OCI-LY7 (cell line): ENCODE results near the gene MTUS2. TPM values are rescaled to one million over a fixed set of nuclear protein-coding genes. Genes with fewer than 3 reads are reported as not detected.
"Not testable (repeated sequence)": the region's sequence is repeated elsewhere in the genome, so short reads cannot be mapped to it uniquely, and the experiment has no call there.

Experiments used
- BruUV-seq: library from RNA; stranded (reverse); fragments of 400-500 nt; replicated peaks from 2 replicates; lab custom pipeline; 2021; lab: Mats Ljungman, UMichigan
- CTCF ChIA-PET: fragments of 300-600 bp; sonication (Branson Sonifier 250); formaldehyde crosslinking; loops from one replicate; lab custom pipeline; 2022; ENCODE audit warnings: antibody characterized with exemption; ENCODE audit not compliant: unreplicated experiment; lab: Charles Lee
- POLR2A ChIA-PET: fragments of 300-600 bp; sonication (Branson Sonifier 250); formaldehyde crosslinking; loops from one replicate; lab custom pipeline; 2022; ENCODE audit warnings: antibody characterized with exemption; lab: Charles Lee
- DNase-seq: peaks from one replicate; pipeline ENCODE4 v3.0.0-alpha.2; 2015; ENCODE audit warnings: low spot score
- H2AFZ ChIP-seq: fragments of 200-600 bp; sonication (generic), shearing (Covaris generic); 2 replicates; pipeline ENCODE4 v1.6.1; 2014; ENCODE audit warnings: mild to moderate bottlenecking, antibody characterized with exemption, low read length, moderate library complexity
- H3K27ac ChIP-seq: fragments of 200-600 bp; sonication (generic); 2 replicates; pipeline ENCODE4 v1.5.1; 2014; ENCODE audit warnings: mixed run types, low read depth, mild to moderate bottlenecking, moderate library complexity, low read length, inconsistent platforms; ENCODE audit not compliant: poor library complexity, severe bottlenecking
- H3K36me3 ChIP-seq: fragments of 200-600 bp; sonication (generic); 2 replicates; pipeline ENCODE4 v1.6.1; 2014; ENCODE audit warnings: mild to moderate bottlenecking, antibody characterized with exemption, low read length, moderate library complexity, mixed read lengths; ENCODE audit not compliant: insufficient read depth
- H3K4me1 ChIP-seq: fragments of 200-600 bp; sonication (generic); 2 replicates; pipeline ENCODE4 v1.5.1; 2014; ENCODE audit warnings: mild to moderate bottlenecking, low read length; ENCODE audit not compliant: insufficient read depth, poor library complexity, severe bottlenecking
- H3K4me2 ChIP-seq: fragments of 200-600 bp; sonication (generic); 2 replicates; pipeline ENCODE4 v1.6.1; 2014; ENCODE audit warnings: mild to moderate bottlenecking, low read length
- H3K4me3 ChIP-seq: fragments of 200-600 bp; sonication (generic); 2 replicates; pipeline ENCODE4 v1.5.1; 2014; ENCODE audit warnings: mild to moderate bottlenecking, low read depth, low read length; ENCODE audit not compliant: poor library complexity, severe bottlenecking
- H3K79me2 ChIP-seq: fragments of 200-600 bp; sonication (generic); 2 replicates; pipeline ENCODE4 v1.6.1; 2016; ENCODE audit warnings: low read depth, mild to moderate bottlenecking, low read length, moderate library complexity, mixed read lengths; ENCODE audit not compliant: insufficient read depth
- H3K9me2 ChIP-seq: fragments of 200-600 bp; sonication (generic); 2 replicates; pipeline ENCODE4 v1.6.1; 2016; ENCODE audit warnings: mild to moderate bottlenecking, low read length, mixed read lengths; ENCODE audit not compliant: insufficient read depth
- H3K9me3 ChIP-seq: fragments of 200-600 bp; sonication (generic); 2 replicates; pipeline ENCODE4 v1.6.1; 2014; ENCODE audit warnings: mild to moderate bottlenecking, mixed run types, low read length, mixed read lengths
- H4K20me1 ChIP-seq: fragments of 200-600 bp; sonication (generic); 2 replicates; pipeline ENCODE4 v1.6.1; 2014; ENCODE audit warnings: mild to moderate bottlenecking, antibody characterized with exemption, low read length, moderate library complexity, mixed read lengths; ENCODE audit not compliant: insufficient read depth
- CTCF ChIP-seq: fragments of 200-600 bp; sonication (generic); conservative IDR thresholded peaks from 2 replicates; pipeline ENCODE4 v1.5.1; 2014; ENCODE audit warnings: mild to moderate bottlenecking, antibody characterized with exemption, low read length, moderate library complexity, mixed read lengths
- EZH2phosphoT487 ChIP-seq: fragments of 200-600 bp; sonication (generic); IDR thresholded peaks from 2 replicates; pipeline ENCODE4 v1.6.1; 2018; ENCODE audit warnings: low read depth, borderline replicate concordance, mild to moderate bottlenecking, mixed run types, antibody characterized with exemption, low read length, moderate library complexity, mixed read lengths
- intact Hi-C: fragments of 100-400 bp; cut with micrococcal nuclease; formaldehyde crosslinking; loops from one replicate; pipeline ENCODE4 v1.10.0; 2022; ENCODE audit not compliant: unreplicated experiment
- total RNA-seq, 2 experiments: library from RNA; depleted of rRNA in 1 of 2; stranded (reverse); fragments of >200 nt in 1 of 2; shearing (Covaris generic) in 1 of 2; gene quantifications; 2 replicates each; pipeline ENCODE4 v1.2.3, GENCODE V29; 2014 to 2022

The MTUS2 gene
- total RNA-seq, 2 experiments from 2014 or later, result 0.16 to 9.8 TPM

- Histone ChIP-seq H3K79me2 (no peaks in the 10 kb centered on the region), H3K4me3 (no peak overlapping the region), H2AFZ (no peak overlapping the region), H3K9me3 (no peaks in the 10 kb centered on the region), H3K27ac (no peak overlapping the region), H3K36me3 (no peaks in the 10 kb centered on the region), H3K4me1 (no peaks in the 10 kb centered on the region), H3K9me2 (no peaks in the 10 kb centered on the region), H3K4me2 (no peak overlapping the region), H4K20me1 (no peaks in the 10 kb centered on the region)
- TF ChIP-seq CTCF, result no peak
- TF ChIP-seq EZH2phosphoT487, result no peak
- DNase-seq, result no peak
- ChIA-PET CTCF (no interaction called here), POLR2A (no interaction called here)
- intact Hi-C loops, result no loop called here
- BruUV-seq, result no TSS peak
Measured at GRCh38 chr13:28983641-28984040, 163.5 kb downstream of the MTUS2 start.

GRCh38 chr13:28984326-28984725 lies 164.2 kb downstream of the MTUS2 start:
- intact Hi-C loops, result no loop called here
- Histone ChIP-seq H3K4me2 (no peak overlapping the region), H3K36me3 (no peaks in the 10 kb centered on the region), H3K27ac (no peak overlapping the region), H3K4me1 (no peaks in the 10 kb centered on the region), H2AFZ (no peak overlapping the region), H4K20me1 (no peaks in the 10 kb centered on the region), H3K4me3 (no peak overlapping the region), H3K79me2 (no peaks in the 10 kb centered on the region), H3K9me2 (no peaks in the 10 kb centered on the region), H3K9me3 (no peaks in the 10 kb centered on the region)
- POLR2A ChIA-PET, result no interaction called here
- no peak for TF ChIP-seq EZH2phosphoT487
- TF ChIP-seq CTCF, result no peak
- DNase-seq, result no peak
- CTCF ChIA-PET, result no interaction called here
- BruUV-seq, result no TSS peak

- Histone ChIP-seq H2AFZ (no peak overlapping the region), H3K4me3 (no peak overlapping the region), H3K36me3 (no peaks in the 10 kb centered on the region), H3K4me1 (no peaks in the 10 kb centered on the region), H3K9me2 (no peaks in the 10 kb centered on the region), H3K9me3 (no peaks in the 10 kb centered on the region), H3K27ac (no peak overlapping the region), H4K20me1 (no peaks in the 10 kb centered on the region), H3K4me2 (no peak overlapping the region), H3K79me2 (no peaks in the 10 kb centered on the region)
- TF ChIP-seq CTCF (no peak), EZH2phosphoT487 (no peak)
- DNase-seq, result no peak
- intact Hi-C loops, result no loop called here
- BruUV-seq, result no TSS peak
- CTCF ChIA-PET, result no interaction called here
- POLR2A ChIA-PET, result interaction anchor here (0.6 kb wide), 1 partner anchor 1593 kb away, joined by 3 read pairs; no protein-coding TSS in a partner anchor
Measured at GRCh38 chr13:28984825-28985224, 164.7 kb downstream of the MTUS2 start.

- intact Hi-C loops, BruUV-seq, CTCF ChIA-PET, H3K4me3 ChIP-seq, H3K9me2 ChIP-seq, H3K27ac ChIP-seq, H3K4me2 ChIP-seq, H3K36me3 ChIP-seq, H3K9me3 ChIP-seq, H2AFZ ChIP-seq, H3K79me2 ChIP-seq, DNase-seq, H4K20me1 ChIP-seq, H3K4me1 ChIP-seq: not testable (repeated sequence)
- POLR2A ChIA-PET, result interaction anchor here (1.4 kb wide), 1 partner anchor 25 kb away, joined by 3 read pairs; no protein-coding TSS in a partner anchor
Measured at GRCh38 chr13:28990378-28990777, 170.2 kb downstream of the MTUS2 start.
